AG04450 (cell line): ENCODE data around the gene COL8A1. TPM values are rescaled to one million over a fixed set of nuclear protein-coding genes. Genes with fewer than 3 reads are reported as not detected.
A peak's percentile ranks its signal among the peaks of the same experiment; 100 is the strongest.
"Not testable (repeated sequence)": the region's sequence is repeated elsewhere in the genome, so short reads cannot be mapped to it uniquely, and the experiment has no call there.

Experiments used
- CTCF ChIA-PET: fragments of 300-600, 350-600 bp; formaldehyde crosslinking; extraction: SDS; loops from one replicate; lab custom pipeline; 2022; ENCODE audit warnings: antibody characterized with exemption, inconsistent platforms; lab: Charles Lee
- POLR2A ChIA-PET: fragments of 350-600 bp; formaldehyde crosslinking; extraction: SDS; loops from one replicate; lab custom pipeline; 2021; ENCODE audit warnings: antibody characterized with exemption, inconsistent platforms; lab: Yijun Ruan, JAX
- DNase-seq: peaks from one replicate; pipeline ENCODE4 v3.0.0-alpha.2; 2011; ENCODE audit warnings: low read depth, low spot score
- H3K27ac ChIP-seq: one replicate; pipeline ENCODE4 v1.5.1; 2012; ENCODE audit warnings: low read depth, low read length, control low read depth
- H3K27me3 ChIP-seq: one replicate; pipeline ENCODE4 v1.6.0; 2012; ENCODE audit warnings: low read length; ENCODE audit not compliant: control insufficient read depth, insufficient read depth
- H3K4me3 ChIP-seq: 2 replicates; pipeline ENCODE4 v1.5.1; 2011; ENCODE audit warnings: mild to moderate bottlenecking, low read depth, low read length, control low read depth
- H3K9me3 ChIP-seq: 2 replicates; pipeline ENCODE4 v1.5.1; 2012; ENCODE audit warnings: low read length; ENCODE audit not compliant: control insufficient read depth, insufficient read depth
- polyA plus RNA-seq: library from polyadenylated mRNA; depleted of rRNA; stranded (reverse); fragments of >200 nt; gene quantifications from 2 replicates; pipeline ENCODE4 v1.2.3, GENCODE V29; 2011
- TF ChIP-seq, protein P1 (sequence below): IDR thresholded peaks from 2 replicates; pipeline ENCODE4 v1.5.1; 2011; ENCODE audit warnings: low read depth, low read length, control low read depth, inconsistent platforms

The COL8A1 gene
- polyA plus RNA-seq, 1 experiment, result 101 TPM

DNA sequence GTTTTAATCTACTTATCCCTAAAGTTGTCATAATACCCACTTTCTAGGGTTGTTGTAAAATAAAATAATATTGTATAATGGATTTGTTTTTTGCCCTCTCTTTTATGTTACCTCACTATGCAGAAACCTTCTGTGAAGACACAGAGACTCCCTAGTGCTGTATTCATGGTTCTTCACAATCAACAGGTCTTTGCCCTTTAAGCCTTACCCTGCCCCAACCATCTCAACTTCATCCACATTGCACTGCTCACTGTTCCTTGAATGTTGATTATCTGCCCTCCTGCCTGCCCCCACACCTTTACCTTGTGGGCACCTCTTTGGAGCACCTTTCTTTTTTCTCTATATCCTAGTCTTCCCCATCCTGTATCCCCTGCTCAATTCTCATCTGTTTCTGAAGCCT is 200.4 kb downstream of the COL8A1 start:
- no peak for DNase-seq
- Histone ChIP-seq H3K27me3 (no peaks in the 10 kb centered on the region), H3K4me3 (no peak overlapping the region), H3K27ac (no peak overlapping the region), H3K9me3 (no peaks in the 10 kb centered on the region)
- ChIA-PET CTCF (interaction anchor here (1.0 kb wide), 1 partner anchor 415 kb away, joined by 4 read pairs; no protein-coding TSS in a partner anchor), POLR2A (no interaction called here)
- TF ChIP-seq, protein P1, sequence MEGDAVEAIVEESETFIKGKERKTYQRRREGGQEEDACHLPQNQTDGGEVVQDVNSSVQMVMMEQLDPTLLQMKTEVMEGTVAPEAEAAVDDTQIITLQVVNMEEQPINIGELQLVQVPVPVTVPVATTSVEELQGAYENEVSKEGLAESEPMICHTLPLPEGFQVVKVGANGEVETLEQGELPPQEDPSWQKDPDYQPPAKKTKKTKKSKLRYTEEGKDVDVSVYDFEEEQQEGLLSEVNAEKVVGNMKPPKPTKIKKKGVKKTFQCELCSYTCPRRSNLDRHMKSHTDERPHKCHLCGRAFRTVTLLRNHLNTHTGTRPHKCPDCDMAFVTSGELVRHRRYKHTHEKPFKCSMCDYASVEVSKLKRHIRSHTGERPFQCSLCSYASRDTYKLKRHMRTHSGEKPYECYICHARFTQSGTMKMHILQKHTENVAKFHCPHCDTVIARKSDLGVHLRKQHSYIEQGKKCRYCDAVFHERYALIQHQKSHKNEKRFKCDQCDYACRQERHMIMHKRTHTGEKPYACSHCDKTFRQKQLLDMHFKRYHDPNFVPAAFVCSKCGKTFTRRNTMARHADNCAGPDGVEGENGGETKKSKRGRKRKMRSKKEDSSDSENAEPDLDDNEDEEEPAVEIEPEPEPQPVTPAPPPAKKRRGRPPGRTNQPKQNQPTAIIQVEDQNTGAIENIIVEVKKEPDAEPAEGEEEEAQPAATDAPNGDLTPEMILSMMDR, result no peak

DNA sequence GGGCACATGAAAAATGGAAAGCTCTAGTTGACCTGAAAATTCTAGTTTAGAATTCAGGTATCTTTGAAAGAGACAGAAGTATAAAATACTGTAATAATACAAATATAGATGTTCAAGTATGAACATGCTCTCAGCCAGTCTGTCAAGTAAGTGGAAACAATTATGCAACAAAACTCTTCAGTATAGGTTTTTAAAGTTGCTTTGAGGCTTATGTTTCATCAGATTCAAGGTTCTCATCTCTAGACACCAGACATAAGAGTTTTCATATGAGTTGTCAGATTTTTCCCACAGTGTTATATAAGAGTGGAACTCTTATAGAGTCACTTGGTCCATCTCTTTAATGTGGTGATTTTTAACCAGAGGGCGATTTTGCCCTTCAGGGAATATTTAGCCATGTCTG is 201.2 kb downstream of the COL8A1 start:
- no peak for DNase-seq
- H3K9me3 ChIP-seq, result no peaks in the 10 kb centered on the region
- TF ChIP-seq, protein P1, result no peak
- ChIA-PET POLR2A (no interaction called here), CTCF (interaction anchor here (1.0 kb wide), 1 partner anchor 415 kb away, joined by 4 read pairs; no protein-coding TSS in a partner anchor)
- no peaks in the 10 kb centered on the region for H3K27me3 ChIP-seq
- no peak overlapping the region for H3K4me3 ChIP-seq
- no peak overlapping the region for H3K27ac ChIP-seq

DNA sequence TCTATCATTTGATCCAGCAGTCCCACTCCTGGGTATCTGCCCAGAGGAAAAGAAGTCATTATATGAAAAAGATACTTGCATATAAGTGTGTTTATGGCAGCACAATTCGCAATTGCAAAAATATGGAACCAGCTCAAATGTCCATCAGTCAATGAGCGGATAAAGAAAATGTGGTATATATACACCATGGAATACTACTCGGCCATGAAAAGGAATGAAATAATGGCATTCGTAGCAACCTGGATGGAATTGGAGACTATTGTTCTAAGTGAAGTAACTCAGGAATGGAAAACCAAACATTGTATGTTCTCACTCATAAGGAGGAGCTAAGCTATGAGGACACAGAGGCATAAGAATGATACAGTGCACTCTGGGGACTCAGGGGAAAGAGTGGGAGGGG is 203.6 kb downstream of the COL8A1 start:
- H3K27ac ChIP-seq, H3K9me3 ChIP-seq, H3K27me3 ChIP-seq, H3K4me3 ChIP-seq, DNase-seq, POLR2A ChIA-PET: not testable (repeated sequence)
- CTCF ChIA-PET, result interaction anchor here (1.2 to 1.4 kb wide), 2 partner anchors 10 to 412 kb away, joined by 4 to 8 read pairs; no protein-coding TSS in a partner anchor

DNA sequence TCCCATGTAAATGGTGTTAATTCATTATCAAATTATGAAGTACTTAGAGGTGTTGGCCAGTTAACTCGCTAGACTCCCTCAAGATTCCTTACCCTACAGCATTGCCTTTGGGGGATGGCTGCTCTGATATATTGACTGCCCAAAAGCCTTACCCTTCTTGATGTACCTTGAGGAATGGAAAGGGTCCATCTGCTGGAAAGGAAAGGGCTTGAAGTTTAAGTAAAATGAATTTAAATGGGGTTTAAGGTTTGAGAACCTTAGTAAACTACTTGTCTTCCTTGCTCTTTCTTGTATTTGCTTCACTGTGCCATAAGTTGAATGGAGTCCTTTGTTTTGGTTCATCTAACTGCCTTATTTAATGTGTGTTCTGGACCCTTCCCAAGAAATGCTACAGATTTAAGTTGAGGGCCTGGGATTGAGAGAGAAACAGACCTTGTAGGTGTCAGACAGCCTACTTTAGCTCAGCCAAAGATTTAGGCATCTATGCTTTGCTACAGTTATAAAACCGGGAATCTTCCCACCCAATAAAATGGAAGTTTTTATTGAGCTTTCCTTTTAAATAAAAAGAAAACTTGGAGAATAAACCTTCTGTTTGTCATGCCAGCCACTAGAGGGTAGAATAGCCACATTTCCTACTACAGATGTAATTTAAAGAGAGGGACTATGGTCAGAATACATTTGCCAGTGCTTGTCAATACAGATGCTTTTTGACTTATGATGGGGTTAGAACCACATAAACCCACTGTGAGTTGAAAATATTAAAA is 204.6 kb downstream of the COL8A1 start:
- TF ChIP-seq, protein P1, result peak; percentile 76
- DNase-seq, result no peak
- Histone ChIP-seq H3K9me3 (no peaks in the 10 kb centered on the region), H3K4me3 (no peak overlapping the region), H3K27ac (no peak overlapping the region), H3K27me3 (no peaks in the 10 kb centered on the region)
- CTCF ChIA-PET, result interaction anchor here (0.6 to 2.6 kb wide), 62 partner anchors 10 to 820 kb away, joined by 3 to 56 read pairs (median 4); partner anchors contain the start of gene CMSS1
- POLR2A ChIA-PET, result interaction anchor here (0.6 to 1.7 kb wide), 3 partner anchors 55 to 231 kb away, joined by 3 to 4 read pairs (median 4); no protein-coding TSS in a partner anchor

DNA sequence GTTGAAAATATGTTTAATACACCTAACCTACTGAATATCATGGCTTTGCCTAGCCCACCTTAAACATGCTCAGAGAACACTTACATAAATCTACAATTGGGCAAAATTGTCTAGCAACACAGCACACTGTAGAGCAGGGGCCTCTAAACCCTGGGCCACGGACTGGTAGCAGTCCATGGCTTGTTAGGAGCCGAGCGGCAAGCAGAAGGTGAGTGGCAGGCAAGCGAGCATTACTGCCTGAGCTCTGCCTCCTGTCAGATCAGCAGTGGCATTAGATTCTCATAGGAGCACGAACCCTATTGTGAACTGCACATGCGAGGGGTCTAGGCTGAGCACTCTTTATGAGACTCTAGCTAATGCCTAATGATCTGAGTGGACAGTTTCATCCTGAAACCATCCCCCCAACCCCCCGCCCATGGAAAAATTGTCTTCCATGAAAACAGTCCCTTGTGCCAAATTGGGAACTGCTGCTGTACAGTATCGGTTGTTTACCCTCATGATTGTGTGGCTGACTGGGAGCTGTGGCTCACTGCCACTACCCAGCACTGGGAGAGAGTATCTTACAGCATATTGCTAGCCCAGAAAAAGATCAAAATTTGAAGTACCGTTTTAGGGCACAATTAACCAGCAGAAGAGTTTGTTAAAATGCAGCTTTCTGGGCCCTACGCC is 205.3 kb downstream of the COL8A1 start:
- no peak overlapping the region for H3K4me3 ChIP-seq
- no peaks in the 10 kb centered on the region for H3K9me3 ChIP-seq
- CTCF ChIA-PET, result interaction anchor here (0.6 to 2.6 kb wide), 39 partner anchors 11 to 820 kb away, joined by 3 to 56 read pairs (median 5); partner anchors contain the start of genes CMSS1 and TBC1D23
- no peak for DNase-seq
- TF ChIP-seq, protein P1, result no peak
- H3K27ac ChIP-seq, result peak overlapping the region; percentile 33
- POLR2A ChIA-PET, result interaction anchor here (0.7 to 1.7 kb wide), 6 partner anchors 52 to 898 kb away, joined by 3 to 9 read pairs (median 4); no protein-coding TSS in a partner anchor
- no peaks in the 10 kb centered on the region for H3K27me3 ChIP-seq
